ENCODE data around the gene KRT9.
"Not testable (repeated sequence)": the region's sequence is repeated elsewhere in the genome, so short reads cannot be mapped to it uniquely, and the experiment has no call there.

KRT9 gene

DNA sequence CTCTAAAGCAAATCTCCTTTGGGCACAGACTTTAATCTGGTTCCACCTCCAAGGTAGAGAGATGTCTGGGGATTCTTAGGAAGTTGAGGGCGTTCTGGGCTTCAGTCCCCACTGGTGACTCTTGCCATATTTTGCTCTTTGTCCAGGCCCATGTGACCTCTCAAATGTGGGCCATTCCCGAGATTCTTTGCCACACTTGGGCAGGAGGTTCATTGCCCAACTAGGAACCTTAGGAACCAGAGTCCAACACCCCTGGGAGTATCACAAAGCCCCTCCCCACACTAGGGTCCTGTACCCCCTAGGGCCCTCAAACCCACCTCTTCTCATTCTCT is 8.4 kb upstream of the KRT9 start:
- in situ Hi-C loops (cut with MboI; ENCODE audit: low sequenced_read_pairs), result no loop called here

DNA sequence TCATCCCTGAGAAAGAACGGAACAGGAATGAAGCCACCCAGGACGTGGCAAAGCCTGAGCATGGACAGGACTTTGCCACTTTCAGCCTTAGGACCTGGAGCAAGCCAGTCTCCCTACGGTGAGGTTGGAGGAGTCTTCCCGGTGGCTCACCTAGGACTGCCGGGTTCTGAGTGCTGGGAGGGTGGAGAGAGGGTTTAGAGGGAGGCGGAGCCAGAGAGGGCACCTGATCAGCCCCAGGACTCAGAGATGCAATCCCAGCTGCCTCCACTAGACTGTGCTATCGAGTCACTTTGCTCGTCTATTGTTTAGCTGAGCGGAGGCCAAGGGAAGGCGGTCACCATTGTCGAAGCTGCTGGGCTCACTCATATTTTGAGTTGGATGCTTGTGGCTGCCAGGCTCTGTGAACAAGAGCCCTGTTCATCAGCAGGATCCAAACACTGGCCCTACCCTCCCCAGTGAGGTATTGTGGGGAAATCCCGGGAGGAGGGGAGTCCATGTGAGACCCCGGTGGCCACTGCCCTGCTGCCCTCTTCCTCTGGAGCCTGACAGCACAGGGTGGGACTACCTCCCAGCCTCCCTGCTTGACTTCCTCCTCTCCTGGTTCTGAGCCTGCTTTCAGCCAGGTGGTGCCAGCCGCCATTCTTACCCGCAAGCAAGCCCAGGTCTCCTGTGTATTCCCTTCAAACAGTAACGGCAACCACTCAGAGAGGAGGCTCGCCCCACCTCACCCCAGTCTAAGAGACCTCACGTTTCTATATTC is 7.8 kb upstream of the KRT9 start:
- in situ Hi-C loops (cut with MboI; ENCODE audit: low sequenced_read_pairs), result no loop called here

GRCh38 chr17:41578971-41579370 is 7.1 kb upstream of the KRT9 start:
- in situ Hi-C loops (cut with MboI; ENCODE audit: low sequenced_read_pairs), result no loop called here

DNA sequence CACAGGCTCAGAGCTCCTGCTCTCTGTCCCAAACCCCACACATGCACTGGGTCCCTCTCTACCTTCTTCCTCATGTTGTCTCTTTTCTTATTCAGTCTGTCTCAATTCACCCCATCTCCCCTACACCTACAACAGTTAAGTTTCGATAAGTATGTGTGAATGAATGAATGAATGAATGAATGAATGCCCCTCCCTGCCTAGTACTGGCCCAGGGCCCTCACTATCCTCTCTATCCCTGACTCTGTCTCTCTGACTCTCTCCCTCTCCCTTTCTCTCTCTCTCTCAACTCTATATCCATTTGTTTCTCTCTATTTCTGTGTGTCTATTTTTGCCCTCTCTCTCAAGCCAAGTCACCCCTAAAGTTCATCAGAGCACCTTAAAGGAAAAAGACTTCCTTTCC is 6.7 kb upstream of the KRT9 start:
- in situ Hi-C loops (cut with MboI; ENCODE audit: low sequenced_read_pairs), result no loop called here

DNA sequence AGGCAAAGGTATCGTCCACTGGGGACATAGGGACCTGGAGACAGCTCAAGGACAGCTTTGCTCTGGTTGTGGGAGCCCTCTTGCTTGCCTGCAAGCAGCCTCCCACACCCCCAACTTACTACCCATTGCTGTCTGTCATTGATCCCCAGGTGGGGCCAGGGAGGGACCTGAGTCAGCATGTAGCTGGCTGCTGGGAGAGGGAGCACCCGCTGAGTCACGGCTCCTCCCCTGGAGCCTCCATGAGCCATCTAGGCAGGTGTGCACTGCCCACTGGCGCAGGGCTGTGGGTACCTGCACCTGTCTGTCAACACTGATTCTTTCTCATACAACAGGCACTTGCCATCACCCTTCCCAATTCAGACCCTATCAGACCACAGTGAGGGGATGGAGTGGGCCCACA is 4.9 kb upstream of the KRT9 start:
- in situ Hi-C loops (cut with MboI; ENCODE audit: low sequenced_read_pairs), result not testable (repeated sequence)

GRCh38 chr17:41575336-41575735 is 3.5 kb upstream of the KRT9 start:
- in situ Hi-C loops (cut with MboI; ENCODE audit: low sequenced_read_pairs), result no loop called here

DNA sequence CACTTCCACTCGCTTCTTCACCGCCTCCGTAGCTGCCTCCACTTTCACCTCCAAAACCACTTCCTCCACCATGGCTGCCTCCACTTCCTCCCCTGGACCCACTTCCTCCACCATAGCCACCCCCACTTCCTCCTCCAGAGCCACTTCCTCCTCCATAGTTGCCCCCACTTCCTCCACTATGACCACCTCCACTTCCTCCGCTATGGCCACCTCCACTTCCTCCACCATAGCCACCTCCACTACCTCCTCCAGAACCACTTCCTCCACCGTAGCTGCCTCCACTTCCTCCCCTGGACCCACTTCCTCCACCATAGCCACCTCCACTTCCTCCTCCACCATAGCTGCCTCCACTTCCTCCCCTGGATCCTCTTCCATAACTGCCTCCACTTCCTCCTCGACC is 4.5 kb downstream of the KRT9 start:
- in situ Hi-C loops (cut with MboI; ENCODE audit: low sequenced_read_pairs), result no loop called here

GRCh38 chr17:41565338-41565737 is 6.5 kb downstream of the KRT9 start:
- in situ Hi-C loops (cut with MboI; ENCODE audit: low sequenced_read_pairs), result no loop called here

GRCh38 chr17:41563607-41564170 is 8.2 kb downstream of the KRT9 start:
- in situ Hi-C loops (cut with MboI; ENCODE audit: low sequenced_read_pairs), result no loop called here

GRCh38 chr17:41561554-41561953 is 10.3 kb downstream of the KRT9 start:
- in situ Hi-C loops (cut with MboI; ENCODE audit: low sequenced_read_pairs), result no loop called here

- in situ Hi-C loops (cut with MboI; ENCODE audit: low sequenced_read_pairs), result no loop called here
Observed at GRCh38 chr17:41559548-41559947, 12.3 kb downstream of the KRT9 start.

DNA sequence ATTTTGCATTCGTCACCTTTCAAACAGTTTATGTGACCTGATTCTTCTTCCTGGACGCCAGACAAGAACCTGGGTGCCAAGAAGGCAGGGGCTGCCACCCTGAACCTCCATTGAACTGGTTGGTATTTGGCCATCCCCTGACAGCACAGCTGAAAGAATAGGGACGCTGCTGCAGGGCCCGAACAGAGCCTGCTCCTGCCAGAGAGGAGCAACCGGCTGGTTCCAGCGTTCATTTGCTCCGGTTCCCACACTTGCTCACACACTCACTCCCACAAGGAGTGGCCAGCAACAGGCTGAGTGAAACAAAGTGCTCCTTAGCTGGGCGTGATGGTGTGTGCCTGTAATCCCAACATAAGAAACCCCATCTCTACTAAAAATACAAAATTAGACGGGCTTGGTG is 14.9 kb downstream of the KRT9 start:
- in situ Hi-C loops (cut with MboI; ENCODE audit: low sequenced_read_pairs), result no loop called here

DNA sequence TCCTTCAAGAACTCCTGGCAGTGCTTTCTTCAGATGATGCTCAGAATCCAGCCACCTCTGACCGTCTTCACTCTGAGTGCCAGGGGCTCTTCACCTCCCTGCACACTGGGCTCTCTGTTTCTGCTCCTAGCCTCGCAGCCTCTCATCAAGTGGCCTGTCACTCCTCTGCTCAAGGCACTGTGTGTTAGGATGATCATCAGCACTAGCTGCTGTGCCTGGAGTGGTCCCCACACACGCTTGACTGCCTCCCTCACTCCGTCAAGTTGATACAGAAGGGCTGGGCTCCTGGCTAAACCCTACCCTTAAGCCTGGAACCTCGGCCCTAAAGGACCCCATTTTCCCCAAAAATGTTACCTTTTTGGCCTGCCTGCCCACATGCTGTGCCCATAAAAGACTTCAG is 15.6 kb downstream of the KRT9 start:
- in situ Hi-C loops (cut with MboI; ENCODE audit: low sequenced_read_pairs), result no loop called here

DNA sequence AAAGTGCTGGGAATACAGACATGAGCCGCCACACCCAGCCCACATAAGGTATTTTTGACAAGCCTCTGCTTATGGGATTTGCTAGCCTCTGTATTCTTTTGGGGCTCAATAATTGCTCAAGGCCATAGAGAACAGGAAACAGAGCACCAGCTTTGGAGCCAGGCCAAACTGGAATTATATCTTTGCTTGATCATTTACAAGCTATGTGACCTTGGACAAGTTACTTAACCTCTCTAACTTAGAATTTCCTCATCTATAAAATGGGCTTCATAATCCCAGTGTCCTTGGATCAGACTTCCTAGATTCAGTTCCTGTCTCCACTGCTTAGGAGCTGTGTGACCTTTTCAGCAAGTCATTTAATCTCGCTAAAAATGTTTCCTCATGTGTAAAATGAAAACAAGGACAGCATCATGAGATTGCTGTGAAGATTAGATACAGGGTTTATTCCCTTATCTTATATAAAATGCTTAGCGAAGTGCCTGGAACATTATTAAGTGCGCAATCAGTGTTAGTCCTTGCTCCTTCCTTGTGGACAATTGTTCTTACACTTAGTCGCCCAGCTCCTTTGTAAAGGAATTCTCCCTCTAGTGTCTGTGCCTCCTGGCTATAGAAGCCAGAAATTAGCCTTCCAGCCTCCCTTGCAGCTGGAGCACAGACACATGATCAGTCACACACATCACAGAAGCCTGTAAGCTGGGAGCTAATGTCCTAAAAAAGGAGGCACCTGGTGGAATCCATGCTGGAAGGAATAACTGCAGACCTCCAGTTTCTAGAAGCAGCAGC is 16.6 kb downstream of the KRT9 start:
- in situ Hi-C loops (cut with MboI; ENCODE audit: low sequenced_read_pairs), result no loop called here

- in situ Hi-C loops (cut with MboI; ENCODE audit: low sequenced_read_pairs), result no loop called here
Observed at GRCh38 chr17:41553987-41554680, 17.7 kb downstream of the KRT9 start.

GRCh38 chr17:41553176-41553575 is 18.7 kb downstream of the KRT9 start:
- in situ Hi-C loops (cut with MboI; ENCODE audit: low sequenced_read_pairs), result no loop called here

- in situ Hi-C loops (cut with MboI; ENCODE audit: low sequenced_read_pairs), result no loop called here
Observed at GRCh38 chr17:41552455-41552854, 19.4 kb downstream of the KRT9 start.

- in situ Hi-C loops (cut with MboI; ENCODE audit: low sequenced_read_pairs), result no loop called here
Observed at GRCh38 chr17:41551365-41551764, 20.5 kb downstream of the KRT9 start.

GRCh38 chr17:41549596-41550039 is 22.2 kb downstream of the KRT9 start:
- in situ Hi-C loops (cut with MboI; ENCODE audit: low sequenced_read_pairs), result loop anchor here (5.0 kb wide), 1 partner anchor 42 kb away; the partner anchor contains the start of gene KRT13

DNA sequence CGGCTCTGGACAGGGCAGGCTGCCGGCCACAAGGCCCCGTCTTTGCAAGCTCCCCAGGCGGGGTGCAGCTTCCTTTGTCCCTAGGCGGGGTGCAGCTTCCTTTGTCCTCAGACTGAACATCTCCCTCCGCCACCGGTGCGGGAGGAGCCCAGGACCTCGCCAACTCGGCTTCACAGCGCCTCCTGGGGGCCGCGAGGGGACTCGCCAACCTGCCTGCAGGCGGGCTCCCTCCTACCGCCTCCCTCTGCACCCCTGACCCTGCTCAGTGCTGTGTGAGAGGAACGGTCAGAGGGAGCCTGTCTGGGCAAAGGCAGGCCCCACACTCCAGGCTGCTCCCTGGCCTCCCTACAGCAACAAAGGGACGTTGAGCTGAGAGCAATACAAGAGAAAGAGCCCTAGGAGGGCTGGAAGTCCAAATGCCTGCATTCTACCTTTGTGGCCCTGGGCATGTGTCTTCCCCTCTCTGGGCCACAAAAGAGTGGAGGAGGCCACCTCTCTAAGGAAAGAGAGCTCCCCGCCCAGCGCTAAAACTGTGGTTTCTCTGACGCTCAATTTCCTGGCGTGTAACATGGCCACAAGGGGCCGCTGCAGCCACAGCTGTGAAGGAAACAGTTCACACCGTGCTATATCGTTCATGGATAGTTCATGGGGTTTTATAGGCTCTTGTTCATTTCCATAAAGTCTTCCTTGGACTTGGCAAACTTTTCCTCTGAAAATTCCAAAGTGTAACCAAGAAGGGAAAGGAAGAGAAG is 22.8 kb downstream of the KRT9 start:
- in situ Hi-C loops (cut with MboI; ENCODE audit: low sequenced_read_pairs), result loop anchor here (5.0 kb wide), 1 partner anchor 42 kb away; the partner anchor contains the start of gene KRT13
